ENCODE results near the gene ZP4. TPM values are rescaled to one million over a fixed set of nuclear protein-coding genes. Genes with fewer than 3 reads are reported as not detected.
A peak's percentile ranks its signal among the peaks of the same experiment; 100 is the strongest.

ZP4 gene
- total and polyA plus RNA-seq, 4 donors, result not detected

GRCh38 chr1:237884237-237884636 is 6.5 kb downstream of the ZP4 start:
- no peak for DNase-seq (ENCODE audit: low read depth in 4 of 6, low spot score in 6 of 6)
- Histone ChIP-seq H3K4me1 (ENCODE audit: control insufficient read depth, insufficient read depth, low read length) (no peaks in the 10 kb centered on the region), H3K27me3 (ENCODE audit: control insufficient read depth, insufficient read depth, low read length) (no peaks in the 10 kb centered on the region), H3K9me3 (ENCODE audit: control insufficient read depth, insufficient read depth, low read length) (no peaks in the 10 kb centered on the region), H3K4me3 (ENCODE audit: low read depth, low read length) (no peak overlapping the region), H3K36me3 (ENCODE audit: control insufficient read depth, insufficient read depth, low read length) (no peaks in the 10 kb centered on the region), H3K27ac (ENCODE audit: low read depth, low read length) (no peak overlapping the region)
- 88% methylated on average over 2 of the region's 2 CpGs for WGBS (ENCODE audit: insufficient coverage)

- H3K9me3 ChIP-seq (ENCODE audit: control insufficient read depth, insufficient read depth, low read length), result no peaks in the 10 kb centered on the region
These were observed 11.5 kb downstream of the ZP4 start for GRCh38 chr1:237879195-237879594.

GRCh38 chr1:237878406-237878805 is 12.3 kb downstream of the ZP4 start:
- Histone ChIP-seq H3K27ac (ENCODE audit: low read depth, low read length) (no peak overlapping the region), H3K4me1 (ENCODE audit: control insufficient read depth, insufficient read depth, low read length) (no peaks in the 10 kb centered on the region), H3K36me3 (ENCODE audit: control insufficient read depth, insufficient read depth, low read length) (no peaks in the 10 kb centered on the region), H3K9me3 (ENCODE audit: control insufficient read depth, insufficient read depth, low read length) (no peaks in the 10 kb centered on the region), H3K4me3 (ENCODE audit: low read depth, low read length) (no peak overlapping the region), H3K27me3 (ENCODE audit: control insufficient read depth, insufficient read depth, low read length) (no peaks in the 10 kb centered on the region)
- DNase-seq (ENCODE audit: low read depth in 4 of 6, low spot score in 6 of 6), result no peak
- no CpG with 5 or more reads among the region's 1 CpG for WGBS (ENCODE audit: insufficient coverage)

More at GRCh38 chr1:237879195-237879594, 11.5 kb downstream of the ZP4 start:
- Histone ChIP-seq H3K4me1 (ENCODE audit: control insufficient read depth, insufficient read depth, low read length) (no peaks in the 10 kb centered on the region), H3K27ac (ENCODE audit: low read depth, low read length) (no peak overlapping the region), H3K4me3 (ENCODE audit: low read depth, low read length) (no peak overlapping the region), H3K27me3 (ENCODE audit: control insufficient read depth, insufficient read depth, low read length) (no peaks in the 10 kb centered on the region), H3K36me3 (ENCODE audit: control insufficient read depth, insufficient read depth, low read length) (no peaks in the 10 kb centered on the region)
- DNase-seq (ENCODE audit: low read depth in 4 of 6, low spot score in 6 of 6), result no peak

GRCh38 chr1:237877631-237878030 is 13.1 kb downstream of the ZP4 start:
- H3K36me3 ChIP-seq (ENCODE audit: control insufficient read depth, insufficient read depth, low read length), result no peaks in the 10 kb centered on the region
- H3K4me1 ChIP-seq (ENCODE audit: control insufficient read depth, insufficient read depth, low read length), result no peaks in the 10 kb centered on the region
- no peak overlapping the region for H3K27ac ChIP-seq (ENCODE audit: low read depth, low read length)
- DNase-seq (ENCODE audit: low read depth in 4 of 6, low spot score in 6 of 6), result peak in 2 of 6 donors; percentile 4 to 72
- 9% methylated on average over 3 of the region's 4 CpGs for WGBS (ENCODE audit: insufficient coverage)
- H3K9me3 ChIP-seq (ENCODE audit: control insufficient read depth, insufficient read depth, low read length), result no peaks in the 10 kb centered on the region
- no peaks in the 10 kb centered on the region for H3K27me3 ChIP-seq (ENCODE audit: control insufficient read depth, insufficient read depth, low read length)
- no peak overlapping the region for H3K4me3 ChIP-seq (ENCODE audit: low read depth, low read length)

DNA sequence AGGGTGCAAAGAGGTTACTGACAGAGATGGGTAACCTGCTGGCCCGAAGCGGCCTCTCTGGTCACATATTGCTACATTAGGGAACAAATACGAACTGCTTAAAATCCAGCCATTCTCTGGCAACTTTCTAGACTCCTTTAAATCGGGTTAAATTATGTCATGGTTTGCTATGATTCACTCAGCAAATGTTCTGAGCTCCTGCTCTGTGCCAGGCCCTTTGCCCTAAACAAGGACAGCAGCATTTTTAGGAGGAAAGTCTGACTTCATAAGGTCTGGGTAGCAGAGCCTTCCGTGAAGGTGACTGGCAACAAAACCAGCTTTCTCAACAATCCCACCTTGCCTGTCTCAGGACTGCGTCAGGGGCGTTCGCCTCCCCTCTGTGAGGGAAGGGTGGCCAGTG is 15.4 kb downstream of the ZP4 start:
- 96% methylated on average over 3 of the region's 8 CpGs for WGBS (ENCODE audit: insufficient coverage)
- Histone ChIP-seq H3K36me3 (ENCODE audit: control insufficient read depth, insufficient read depth, low read length) (no peaks in the 10 kb centered on the region), H3K27ac (ENCODE audit: low read depth, low read length) (no peak overlapping the region), H3K4me1 (ENCODE audit: control insufficient read depth, insufficient read depth, low read length) (no peaks in the 10 kb centered on the region), H3K4me3 (ENCODE audit: low read depth, low read length) (no peak overlapping the region), H3K27me3 (ENCODE audit: control insufficient read depth, insufficient read depth, low read length) (no peaks in the 10 kb centered on the region), H3K9me3 (ENCODE audit: control insufficient read depth, insufficient read depth, low read length) (no peaks in the 10 kb centered on the region)
- no peak for DNase-seq (ENCODE audit: low read depth in 4 of 6, low spot score in 6 of 6)

GRCh38 chr1:237873487-237874211 is 17.1 kb downstream of the ZP4 start:
- no peak overlapping the region for H3K4me3 ChIP-seq (ENCODE audit: low read depth, low read length)
- whole genome bisulfite sequencing (ENCODE audit: insufficient coverage), result 81% methylated on average over 3 of the region's 4 CpGs
- no peak for DNase-seq (ENCODE audit: low read depth in 4 of 6, low spot score in 6 of 6)

DNA sequence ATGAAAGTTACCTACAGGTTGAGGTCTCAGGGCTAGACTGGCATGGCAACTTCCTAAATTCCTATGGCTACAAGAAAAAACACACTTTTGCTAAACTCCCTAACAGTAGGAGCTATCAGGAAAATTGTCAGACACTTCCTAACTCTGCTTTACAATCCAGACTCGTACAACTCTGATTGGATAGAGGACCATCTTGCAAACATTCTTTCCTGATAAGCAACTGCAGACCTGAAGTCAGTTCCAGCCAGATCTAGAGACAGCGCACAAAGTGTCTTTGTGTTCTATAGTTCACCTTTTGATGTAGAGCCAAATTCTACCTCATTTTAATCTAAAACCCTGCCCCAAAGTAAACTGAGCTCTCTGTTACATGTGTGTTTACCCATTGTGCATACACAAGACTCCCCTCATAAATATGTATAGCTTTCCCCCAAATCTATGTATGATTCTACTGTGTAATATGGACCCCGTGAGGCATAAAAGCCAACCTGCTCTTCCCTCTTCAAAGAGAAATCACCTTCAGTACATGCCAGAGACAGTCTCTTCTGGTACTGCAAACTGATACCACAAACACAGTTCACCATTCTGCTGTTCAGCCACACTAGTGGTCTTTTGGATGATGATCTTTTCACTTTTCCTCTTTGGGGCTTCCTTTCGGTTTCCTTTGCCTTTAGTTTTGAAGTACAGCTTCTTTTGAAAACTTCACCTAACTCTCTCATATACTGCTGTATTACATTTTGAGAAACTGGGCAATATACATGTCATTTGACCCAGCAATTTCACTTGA is 21.7 kb downstream of the ZP4 start:
- H3K4me1 ChIP-seq (ENCODE audit: control insufficient read depth, insufficient read depth, low read length), result peaks cover 8% of the 10 kb centered on the region
- DNase-seq (ENCODE audit: low read depth in 4 of 6, low spot score in 6 of 6), result no peak

More at GRCh38 chr1:237873487-237874211, 17.1 kb downstream of the ZP4 start:
- Histone ChIP-seq H3K36me3 (ENCODE audit: control insufficient read depth, insufficient read depth, low read length) (no peaks in the 10 kb centered on the region), H3K27ac (ENCODE audit: low read depth, low read length) (no peak overlapping the region), H3K27me3 (ENCODE audit: control insufficient read depth, insufficient read depth, low read length) (no peaks in the 10 kb centered on the region), H3K4me1 (ENCODE audit: control insufficient read depth, insufficient read depth, low read length) (no peaks in the 10 kb centered on the region), H3K9me3 (ENCODE audit: control insufficient read depth, insufficient read depth, low read length) (no peaks in the 10 kb centered on the region)

DNA sequence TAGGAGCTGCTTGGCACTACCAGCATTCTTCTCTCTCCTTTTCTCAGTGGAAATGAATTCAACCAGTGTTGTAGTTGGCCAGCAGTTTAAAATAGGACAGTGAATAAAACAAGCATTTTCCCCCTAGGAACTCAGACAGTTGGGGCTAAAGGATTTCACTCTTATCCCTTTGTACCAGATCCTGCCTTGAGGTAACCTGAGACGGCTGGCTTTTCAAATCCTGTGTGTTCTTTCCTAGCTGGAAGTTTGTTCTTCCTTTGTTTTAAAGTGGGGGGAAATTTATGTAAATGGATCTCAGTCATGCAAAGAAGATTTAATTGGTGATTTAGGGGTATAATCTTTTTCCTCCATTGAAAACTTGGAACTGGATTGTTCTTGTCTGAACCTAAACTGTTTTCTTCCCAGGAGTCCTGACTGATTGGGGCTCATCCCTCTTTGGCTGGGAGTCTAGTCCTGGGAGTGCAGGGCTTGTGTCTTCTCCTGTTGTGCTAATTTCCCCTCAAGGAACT is 23.3 kb downstream of the ZP4 start:
- no peaks in the 10 kb centered on the region for H3K27me3 ChIP-seq (ENCODE audit: control insufficient read depth, insufficient read depth, low read length)
- H3K4me3 ChIP-seq (ENCODE audit: low read depth, low read length), result no peak overlapping the region
- peaks cover 8% of the 10 kb centered on the region for H3K4me1 ChIP-seq (ENCODE audit: control insufficient read depth, insufficient read depth, low read length)
- no peak overlapping the region for H3K27ac ChIP-seq (ENCODE audit: low read depth, low read length)
- H3K36me3 ChIP-seq (ENCODE audit: control insufficient read depth, insufficient read depth, low read length), result no peaks in the 10 kb centered on the region
- DNase-seq (ENCODE audit: low read depth in 4 of 6, low spot score in 6 of 6), result no peak
- H3K9me3 ChIP-seq (ENCODE audit: control insufficient read depth, insufficient read depth, low read length), result no peaks in the 10 kb centered on the region
- WGBS (ENCODE audit: insufficient coverage), result no CpG with 5 or more reads among the region's 1 CpG

More for the DNA sequence above, 21.7 kb downstream of the ZP4 start:
- Histone ChIP-seq H3K9me3 (ENCODE audit: control insufficient read depth, insufficient read depth, low read length) (no peaks in the 10 kb centered on the region), H3K27me3 (ENCODE audit: control insufficient read depth, insufficient read depth, low read length) (no peaks in the 10 kb centered on the region), H3K36me3 (ENCODE audit: control insufficient read depth, insufficient read depth, low read length) (no peaks in the 10 kb centered on the region), H3K4me3 (ENCODE audit: low read depth, low read length) (no peak overlapping the region), H3K27ac (ENCODE audit: low read depth, low read length) (no peak overlapping the region)
- 80% methylated on average over 1 of the region's 4 CpGs for WGBS (ENCODE audit: insufficient coverage)

DNA sequence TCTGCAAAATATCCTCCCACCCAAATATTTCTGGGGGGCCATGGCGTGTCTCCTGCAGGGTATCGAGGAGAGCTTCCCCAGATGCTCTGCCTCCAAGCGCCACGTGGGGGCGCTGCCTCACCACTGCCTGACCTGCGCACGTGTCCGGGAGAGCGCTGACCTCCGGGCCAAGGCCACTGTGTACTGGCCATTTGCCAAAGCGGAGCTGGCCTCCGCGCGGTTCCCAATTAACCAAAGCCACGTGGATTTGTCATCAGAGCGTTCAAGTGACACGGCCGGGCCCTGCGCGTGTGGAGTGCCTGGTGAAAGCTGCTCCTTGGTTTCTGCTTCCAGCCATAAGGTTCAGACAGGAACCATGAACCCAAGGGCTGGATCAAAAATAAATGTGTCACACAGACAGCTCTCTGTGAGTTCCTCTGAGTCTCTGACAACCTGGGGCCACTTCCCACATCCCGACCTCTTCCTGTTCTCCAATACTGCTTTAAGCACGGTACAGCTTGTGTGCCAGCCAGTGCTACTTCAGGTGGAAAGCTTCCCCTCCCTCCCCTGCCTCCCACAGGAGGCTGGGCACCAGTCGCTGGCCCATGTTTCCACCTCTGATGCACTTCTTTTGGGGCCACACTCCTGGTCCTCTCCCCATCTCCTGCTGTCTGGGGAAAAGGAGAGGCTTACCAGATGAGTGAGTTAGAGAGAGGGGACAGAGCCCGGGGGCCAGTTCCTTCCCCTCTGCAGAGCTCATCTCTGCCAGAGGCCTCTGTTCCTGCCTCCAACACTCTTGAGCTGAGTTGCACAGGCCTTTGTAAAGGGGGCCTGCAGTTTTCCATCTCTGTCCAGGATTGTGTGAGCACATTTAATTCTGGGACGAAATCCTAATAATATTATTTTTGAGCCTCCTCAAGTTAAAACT is 26.1 kb downstream of the ZP4 start:
- 9% methylated on average over 22 of the region's 25 CpGs for WGBS (ENCODE audit: insufficient coverage)
- no peak overlapping the region for H3K27ac ChIP-seq (ENCODE audit: low read depth, low read length)
- no peaks in the 10 kb centered on the region for H3K36me3 ChIP-seq (ENCODE audit: control insufficient read depth, insufficient read depth, low read length)
- peaks cover 8% of the 10 kb centered on the region for H3K4me1 ChIP-seq (ENCODE audit: control insufficient read depth, insufficient read depth, low read length)
- DNase-seq (ENCODE audit: low read depth in 4 of 6, low spot score in 6 of 6), result peak in 4 of 6 donors; percentile 31 to 83 (median 52)
- H3K27me3 ChIP-seq (ENCODE audit: control insufficient read depth, insufficient read depth, low read length), result no peaks in the 10 kb centered on the region
- no peaks in the 10 kb centered on the region for H3K9me3 ChIP-seq (ENCODE audit: control insufficient read depth, insufficient read depth, low read length)
- peak overlapping the region; percentile 9 for H3K4me3 ChIP-seq (ENCODE audit: low read depth, low read length)

Data from spinal cord (tissue), 10 donors.